HCT116 (cell line): ENCODE measurements around the gene ATP5F1D. TPM values are rescaled to one million over a fixed set of nuclear protein-coding genes. Genes with fewer than 3 reads are reported as not detected.

ENCODE experiments used
- ATAC-seq: fragments of 200-7000 bp; cut with Tn5 transposase; 2 replicates; pipeline ENCODE4 v1.9.1; 2020; ENCODE audit warnings: mild to moderate bottlenecking, moderate library complexity
- BruUV-seq: library from RNA; stranded (reverse); fragments of 400-500 nt; replicated peaks from 2 replicates; lab custom pipeline; 2021; lab: Mats Ljungman, UMichigan
- CTCF ChIA-PET: fragments of 300-600 bp; sonication (Branson Sonifier 250); formaldehyde crosslinking; loops from one replicate; lab custom pipeline; 2021; ENCODE audit warnings: antibody characterized with exemption; lab: Charles Lee
- POLR2A ChIA-PET: fragments of 300-600, 350-600 bp; sonication (Branson Sonifier 250); formaldehyde crosslinking; loops from one replicate; lab custom pipeline; 2021; ENCODE audit warnings: antibody characterized with exemption; lab: Charles Lee
- RAD21 ChIA-PET, 2 experiments: fragments of 300-600 bp; sonication (Branson Sonifier 250); formaldehyde crosslinking; loops; one replicate each; lab custom pipeline; 2023; ENCODE audit warnings: low total read pairs in 2 of 2; ENCODE audit not compliant: uncharacterized antibody in 2 of 2, unreplicated experiment in 2 of 2, low non-redundant PET in 1 of 2; lab: Charles Lee
- DNase-seq: peaks from one replicate; pipeline ENCODE4 v3.0.0-alpha.2; 2010; ENCODE audit warnings: low read depth, low spot score
- H2AFZ ChIP-seq: fragments of 200-600 bp; shearing (Covaris generic), sonication (generic); 2 replicates; pipeline ENCODE4 v1.6.1; 2017; ENCODE audit warnings: low read depth, mixed run types, mixed read lengths, antibody characterized with exemption, low read length; ENCODE audit not compliant: poor library complexity, severe bottlenecking
- H3K27ac ChIP-seq: 2 replicates; pipeline ENCODE4 v1.5.1; 2012; ENCODE audit warnings: low read depth, low read length
- H3K27me3 ChIP-seq: fragments of 200-600 bp; sonication (generic); 2 replicates; pipeline ENCODE4 v1.6.1; 2016; ENCODE audit warnings: mixed run types, low read length, mixed read lengths; ENCODE audit not compliant: insufficient read depth
- H3K36me3 ChIP-seq, 2 experiments: fragments of 200-500 bp in 1 of 2; fragments of 200-600 bp in 1 of 2; sonication (Bioruptor generic) in 1 of 2; sonication (generic) in 1 of 2; 2 replicates each; pipeline versions ENCODE4 v1.5.1 to v1.6.1; 2014 to 2016; ENCODE audit warnings: low read length in 2 of 2, inconsistent platforms in 1 of 2, mixed read lengths in 1 of 2, mixed run types in 1 of 2; ENCODE audit not compliant: insufficient read depth in 2 of 2, control insufficient read depth in 1 of 2
- H3K4me1 ChIP-seq, 2 experiments: fragments of 200-600 bp in 1 of 2; sonication (generic) in 1 of 2; 2 replicates each; pipeline versions ENCODE4 v1.5.1 to v1.6.1; 2012 to 2017; ENCODE audit warnings: low read length in 2 of 2, inconsistent platforms in 1 of 2, mild to moderate bottlenecking in 1 of 2, mixed read lengths in 1 of 2, mixed run types in 1 of 2, moderate library complexity in 1 of 2; ENCODE audit not compliant: insufficient read depth in 2 of 2, control insufficient read depth in 1 of 2
- H3K4me2 ChIP-seq: fragments of 200-600 bp; sonication (generic); 2 replicates; pipeline ENCODE4 v1.6.1; 2017; ENCODE audit warnings: mixed run types, low read length, mixed read lengths
- H3K4me3 ChIP-seq, 2 experiments: fragments of 200-600 bp in 1 of 2; sonication (generic) in 1 of 2; replicated peaks in 1 of 2; 2 replicates each; pipeline ENCODE4 v1.5.1; 2011 to 2016; ENCODE audit warnings: low read length in 2 of 2, control low read depth in 1 of 2, low read depth in 1 of 2, mild to moderate bottlenecking in 1 of 2, mixed read lengths in 1 of 2, mixed run types in 1 of 2
- H3K79me2 ChIP-seq: fragments of 200-600 bp; sonication (generic); 2 replicates; pipeline ENCODE4 v1.6.1; 2017; ENCODE audit warnings: mild to moderate bottlenecking, mixed run types, low read length, moderate library complexity, mixed read lengths; ENCODE audit not compliant: insufficient read depth
- H3K9ac ChIP-seq: fragments of 200-600 bp; sonication (generic); 2 replicates; pipeline ENCODE4 v1.6.1; 2016; ENCODE audit warnings: low read length, mixed read lengths
- H3K9me2 ChIP-seq: fragments of 200-600 bp; sonication (generic), shearing (Covaris generic); 2 replicates; pipeline ENCODE4 v1.6.1; 2017; ENCODE audit warnings: mixed run types, mild to moderate bottlenecking, moderate library complexity; ENCODE audit not compliant: insufficient read depth
- H3K9me3 ChIP-seq, 2 experiments: fragments of 200-500 bp in 1 of 2; fragments of 200-600 bp in 1 of 2; sonication (Bioruptor generic) in 1 of 2; sonication (generic) in 1 of 2; 2 replicates each; pipeline ENCODE4 v1.6.1; 2014 to 2017; ENCODE audit warnings: low read length in 2 of 2, mixed read lengths in 2 of 2, inconsistent platforms in 1 of 2, low read depth in 1 of 2, mild to moderate bottlenecking in 1 of 2, mixed run types in 1 of 2, moderate library complexity in 1 of 2; ENCODE audit not compliant: control insufficient read depth in 1 of 2, insufficient read depth in 1 of 2
- H4K20me1 ChIP-seq: fragments of 200-600 bp; sonication (generic), shearing (Covaris generic); 2 replicates; pipeline ENCODE4 v1.6.1; 2017; ENCODE audit warnings: mixed run types, mild to moderate bottlenecking, moderate library complexity; ENCODE audit not compliant: insufficient read depth
- CBX3 ChIP-seq: IDR thresholded peaks from 2 replicates; pipeline ENCODE4 v1.6.1; 2012; ENCODE audit warnings: low read depth
- EGR1 ChIP-seq: IDR thresholded peaks from 2 replicates; pipeline ENCODE4 v1.6.1; 2012; ENCODE audit warnings: low read depth
- ELF1 ChIP-seq: IDR thresholded peaks from 2 replicates; pipeline ENCODE4 v1.6.1; 2012; ENCODE audit warnings: low read depth, borderline replicate concordance
- MAX ChIP-seq: IDR thresholded peaks from 2 replicates; pipeline ENCODE4 v1.6.1; 2012
- POLR2A ChIP-seq: IDR thresholded peaks from 2 replicates; pipeline ENCODE4 v1.7.0; 2011; ENCODE audit warnings: borderline replicate concordance; ENCODE audit not compliant: insufficient read depth, insufficient read length; ENCODE audit errors: extremely low read depth
- POLR2AphosphoS5 ChIP-seq: IDR thresholded peaks from 2 replicates; pipeline ENCODE4 v1.6.1; 2011; ENCODE audit warnings: mild to moderate bottlenecking, low read depth, low read length, moderate library complexity
- SIN3A ChIP-seq: IDR thresholded peaks from 2 replicates; pipeline ENCODE4 v1.6.1; 2012; ENCODE audit warnings: low read depth
- SP1 ChIP-seq: IDR thresholded peaks from 2 replicates; pipeline ENCODE4 v1.6.1; 2012; ENCODE audit warnings: low read depth
- YY1 ChIP-seq: IDR thresholded peaks from 2 replicates; pipeline ENCODE4 v1.6.1; 2011; ENCODE audit warnings: low read length, low read depth, moderate library complexity, mild to moderate bottlenecking; ENCODE audit not compliant: insufficient replicate concordance; ENCODE audit errors: extremely low read depth
- ZFX ChIP-seq: fragments of 450-650 bp; IDR thresholded peaks from 2 replicates; pipeline ENCODE4 v1.6.1; 2017
- intact Hi-C: fragments of 100-400 bp; cut with micrococcal nuclease; formaldehyde crosslinking; loops from 2 replicates; pipeline ENCODE4 v1.10.0; 2022
- total RNA-seq: library from RNA; stranded (reverse); gene quantifications from one replicate; pipeline ENCODE4 v1.2.1, GENCODE V29; 2021; ENCODE audit not compliant: unreplicated experiment
- TF ChIP-seq, protein P1 (sequence below): IDR thresholded peaks from 2 replicates; pipeline ENCODE4 v1.6.1; 2011; ENCODE audit warnings: mild to moderate bottlenecking, low read length, moderate library complexity; ENCODE audit not compliant: insufficient replicate concordance; ENCODE audit errors: extremely low read depth
- TF ChIP-seq, protein P2 (sequence below): IDR thresholded peaks from 2 replicates; pipeline ENCODE4 v1.6.1; 2012; ENCODE audit warnings: low read depth
- TF ChIP-seq, protein P3 (sequence below), 3 experiments: fragments of 200-600 bp in 1 of 3; sonication (generic) in 1 of 3; IDR thresholded peaks in 2 of 3; conservative IDR thresholded peaks in 1 of 3; 2 replicates each; pipeline ENCODE4 v1.5.1; 2012 to 2017; ENCODE audit warnings: low read depth in 2 of 3, low read length in 2 of 3, antibody characterized with exemption in 1 of 3, borderline replicate concordance in 1 of 3, control low read depth in 1 of 3, mild to moderate bottlenecking in 1 of 3, mixed read lengths in 1 of 3, mixed run types in 1 of 3, moderate library complexity in 1 of 3; ENCODE audit not compliant: insufficient read depth in 1 of 3

ATP5F1D gene
- total RNA-seq, 1 experiment from 2014 or later, result 428 TPM

GRCh38 chr19:1289686-1290025 lies 48.1 kb downstream of the ATP5F1D start (continued):
- no peak for TF ChIP-seq ELF1
- TF ChIP-seq EGR1, result no peak
- TF ChIP-seq, protein P1, sequence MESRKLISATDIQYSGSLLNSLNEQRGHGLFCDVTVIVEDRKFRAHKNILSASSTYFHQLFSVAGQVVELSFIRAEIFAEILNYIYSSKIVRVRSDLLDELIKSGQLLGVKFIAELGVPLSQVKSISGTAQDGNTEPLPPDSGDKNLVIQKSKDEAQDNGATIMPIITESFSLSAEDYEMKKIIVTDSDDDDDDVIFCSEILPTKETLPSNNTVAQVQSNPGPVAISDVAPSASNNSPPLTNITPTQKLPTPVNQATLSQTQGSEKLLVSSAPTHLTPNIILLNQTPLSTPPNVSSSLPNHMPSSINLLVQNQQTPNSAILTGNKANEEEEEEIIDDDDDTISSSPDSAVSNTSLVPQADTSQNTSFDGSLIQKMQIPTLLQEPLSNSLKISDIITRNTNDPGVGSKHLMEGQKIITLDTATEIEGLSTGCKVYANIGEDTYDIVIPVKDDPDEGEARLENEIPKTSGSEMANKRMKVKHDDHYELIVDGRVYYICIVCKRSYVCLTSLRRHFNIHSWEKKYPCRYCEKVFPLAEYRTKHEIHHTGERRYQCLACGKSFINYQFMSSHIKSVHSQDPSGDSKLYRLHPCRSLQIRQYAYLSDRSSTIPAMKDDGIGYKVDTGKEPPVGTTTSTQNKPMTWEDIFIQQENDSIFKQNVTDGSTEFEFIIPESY, result no peak

GRCh38 chr19:1290196-1290702 lies 48.7 kb downstream of the ATP5F1D start:
- POLR2A ChIA-PET, result no interaction called here
- H3K36me3 ChIP-seq, result no peaks in the 10 kb centered on the region

More at GRCh38 chr19:1290196-1290702, 48.7 kb downstream of the ATP5F1D start:
- no peak overlapping the region for H3K27ac ChIP-seq
- BruUV-seq, result no TSS peak
- TF ChIP-seq YY1 (no peak), CBX3 (no peak), SIN3A (no peak), POLR2AphosphoS5 (no peak), MAX (no peak), SP1 (no peak), ZFX (no peak), POLR2A (no peak)
- TF ChIP-seq, protein P2, sequence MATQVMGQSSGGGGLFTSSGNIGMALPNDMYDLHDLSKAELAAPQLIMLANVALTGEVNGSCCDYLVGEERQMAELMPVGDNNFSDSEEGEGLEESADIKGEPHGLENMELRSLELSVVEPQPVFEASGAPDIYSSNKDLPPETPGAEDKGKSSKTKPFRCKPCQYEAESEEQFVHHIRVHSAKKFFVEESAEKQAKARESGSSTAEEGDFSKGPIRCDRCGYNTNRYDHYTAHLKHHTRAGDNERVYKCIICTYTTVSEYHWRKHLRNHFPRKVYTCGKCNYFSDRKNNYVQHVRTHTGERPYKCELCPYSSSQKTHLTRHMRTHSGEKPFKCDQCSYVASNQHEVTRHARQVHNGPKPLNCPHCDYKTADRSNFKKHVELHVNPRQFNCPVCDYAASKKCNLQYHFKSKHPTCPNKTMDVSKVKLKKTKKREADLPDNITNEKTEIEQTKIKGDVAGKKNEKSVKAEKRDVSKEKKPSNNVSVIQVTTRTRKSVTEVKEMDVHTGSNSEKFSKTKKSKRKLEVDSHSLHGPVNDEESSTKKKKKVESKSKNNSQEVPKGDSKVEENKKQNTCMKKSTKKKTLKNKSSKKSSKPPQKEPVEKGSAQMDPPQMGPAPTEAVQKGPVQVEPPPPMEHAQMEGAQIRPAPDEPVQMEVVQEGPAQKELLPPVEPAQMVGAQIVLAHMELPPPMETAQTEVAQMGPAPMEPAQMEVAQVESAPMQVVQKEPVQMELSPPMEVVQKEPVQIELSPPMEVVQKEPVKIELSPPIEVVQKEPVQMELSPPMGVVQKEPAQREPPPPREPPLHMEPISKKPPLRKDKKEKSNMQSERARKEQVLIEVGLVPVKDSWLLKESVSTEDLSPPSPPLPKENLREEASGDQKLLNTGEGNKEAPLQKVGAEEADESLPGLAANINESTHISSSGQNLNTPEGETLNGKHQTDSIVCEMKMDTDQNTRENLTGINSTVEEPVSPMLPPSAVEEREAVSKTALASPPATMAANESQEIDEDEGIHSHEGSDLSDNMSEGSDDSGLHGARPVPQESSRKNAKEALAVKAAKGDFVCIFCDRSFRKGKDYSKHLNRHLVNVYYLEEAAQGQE, result no peak
- TF ChIP-seq, protein P3, sequence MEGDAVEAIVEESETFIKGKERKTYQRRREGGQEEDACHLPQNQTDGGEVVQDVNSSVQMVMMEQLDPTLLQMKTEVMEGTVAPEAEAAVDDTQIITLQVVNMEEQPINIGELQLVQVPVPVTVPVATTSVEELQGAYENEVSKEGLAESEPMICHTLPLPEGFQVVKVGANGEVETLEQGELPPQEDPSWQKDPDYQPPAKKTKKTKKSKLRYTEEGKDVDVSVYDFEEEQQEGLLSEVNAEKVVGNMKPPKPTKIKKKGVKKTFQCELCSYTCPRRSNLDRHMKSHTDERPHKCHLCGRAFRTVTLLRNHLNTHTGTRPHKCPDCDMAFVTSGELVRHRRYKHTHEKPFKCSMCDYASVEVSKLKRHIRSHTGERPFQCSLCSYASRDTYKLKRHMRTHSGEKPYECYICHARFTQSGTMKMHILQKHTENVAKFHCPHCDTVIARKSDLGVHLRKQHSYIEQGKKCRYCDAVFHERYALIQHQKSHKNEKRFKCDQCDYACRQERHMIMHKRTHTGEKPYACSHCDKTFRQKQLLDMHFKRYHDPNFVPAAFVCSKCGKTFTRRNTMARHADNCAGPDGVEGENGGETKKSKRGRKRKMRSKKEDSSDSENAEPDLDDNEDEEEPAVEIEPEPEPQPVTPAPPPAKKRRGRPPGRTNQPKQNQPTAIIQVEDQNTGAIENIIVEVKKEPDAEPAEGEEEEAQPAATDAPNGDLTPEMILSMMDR (IDR thresholded peaks at IDR 0.05 in 2 of 3, conservative IDR thresholded peaks at IDR 0.05 in 1 of 3; ENCODE audit: borderline replicate concordance in 1 of 3, insufficient read depth in 1 of 3, low read depth in 2 of 3, low read length in 2 of 3), result no peak
- no peak overlapping the region for H3K4me3 ChIP-seq
- H3K9me2 ChIP-seq, result no peaks in the 10 kb centered on the region
- DNase-seq (no peak), ATAC-seq (no peak)
- ChIA-PET CTCF (no interaction called here), RAD21 (no interaction called here)
- no peak overlapping the region for H3K4me2 ChIP-seq
- no peaks in the 10 kb centered on the region for H3K27me3 ChIP-seq
- peaks cover 17 to 28% of the 10 kb centered on the region in 2 experiments for H3K4me1 ChIP-seq
- intact Hi-C loops, result no loop called here
- no peaks in the 10 kb centered on the region for H3K79me2 ChIP-seq
- no peaks in the 10 kb centered on the region for H4K20me1 ChIP-seq
- no peak overlapping the region for H2AFZ ChIP-seq
- no peak overlapping the region for H3K9ac ChIP-seq
- H3K9me3 ChIP-seq, result no peaks in the 10 kb centered on the region
